H1 (cell line): ENCODE data around the gene HLA-DRB1. TPM values are rescaled to one million over a fixed set of nuclear protein-coding genes. Genes with fewer than 3 reads are reported as not detected.

Source experiments
- CTCF ChIA-PET: fragments of 300-600 bp; sonication (Branson Sonifier 250); formaldehyde crosslinking; loops from one replicate; lab custom pipeline; 2021; ENCODE audit not compliant: partially characterized antibody; lab: Charles Lee
- POLR2A ChIA-PET: fragments of 300-600 bp; sonication (Branson Sonifier 250); formaldehyde crosslinking; loops from one replicate; lab custom pipeline; 2021; ENCODE audit warnings: inconsistent platforms; ENCODE audit not compliant: partially characterized antibody; lab: Charles Lee
- DNase-seq, 2 experiments: peaks; one replicate each; pipeline versions ENCODE4 v3.0.0 to v3.0.0-alpha.2; 2010 to 2022; ENCODE audit warnings: low spot score in 2 of 2, low read depth in 1 of 2, mixed read lengths in 1 of 2
- FAIRE-seq: peaks from 2 replicates; lab custom pipeline; 2011; peaks lifted over from hg19 to GRCh38; lab: Jason Lieb, UNC
- H2AFZ ChIP-seq: 2 replicates; pipeline ENCODE4 v1.8.1; 2012; ENCODE audit warnings: low read length, inconsistent platforms
- H2AK5ac ChIP-seq: 2 replicates; pipeline ENCODE4 v1.6.1; 2013; ENCODE audit warnings: low read depth, low read length
- H2BK120ac ChIP-seq: replicated peaks from 2 replicates; pipeline ENCODE3; 2013; ENCODE audit warnings: low read depth, low read length, inconsistent platforms
- H2BK12ac ChIP-seq: 2 replicates; pipeline ENCODE4 v1.6.1; 2013; ENCODE audit warnings: low read depth, low read length
- H2BK15ac ChIP-seq: 2 replicates; pipeline ENCODE4 v1.6.1; 2013; ENCODE audit warnings: low read length
- H2BK20ac ChIP-seq: 2 replicates; pipeline ENCODE4 v1.6.1; 2013; ENCODE audit warnings: low read length
- H2BK5ac ChIP-seq: 2 replicates; pipeline ENCODE4 v1.6.1; 2013; ENCODE audit warnings: low read depth, low read length
- H3K14ac ChIP-seq: 2 replicates; pipeline ENCODE4 v1.6.1; 2013; ENCODE audit warnings: inconsistent platforms; ENCODE audit not compliant: insufficient read length
- H3K18ac ChIP-seq: 2 replicates; pipeline ENCODE4 v1.6.1; 2013; ENCODE audit warnings: low read length; ENCODE audit errors: extremely low read depth
- H3K23ac ChIP-seq: 2 replicates; pipeline ENCODE4 v1.6.1; 2013; ENCODE audit warnings: inconsistent platforms; ENCODE audit not compliant: insufficient read length
- H3K23me2 ChIP-seq: 2 replicates; pipeline ENCODE4 v1.6.1; 2013; ENCODE audit warnings: low read depth, low read length
- H3K27ac ChIP-seq: 2 replicates; pipeline ENCODE4 v1.6.1; 2011; ENCODE audit warnings: low read depth, low read length, inconsistent platforms
- H3K27me3 ChIP-seq, 4 experiments: replicated peaks in 1 of 4; 1 replicate in 1 of 4; 2 replicates in 3 of 4; pipeline versions ENCODE4 v1.6.1 to v1.8.1; 2011 to 2013; ENCODE audit warnings: low read length in 3 of 4, mild to moderate bottlenecking in 3 of 4, inconsistent platforms in 2 of 4, mixed read lengths in 2 of 4, moderate library complexity in 1 of 4; ENCODE audit not compliant: control insufficient read depth in 3 of 4, insufficient read depth in 3 of 4; ENCODE audit errors: extremely low read depth in 1 of 4
- H3K36me3 ChIP-seq, 4 experiments: 2 replicates each; pipeline versions ENCODE4 v1.6.1 to v1.8.1; 2011 to 2013; ENCODE audit warnings: mild to moderate bottlenecking in 4 of 4, low read length in 3 of 4, moderate library complexity in 2 of 4, control low read depth in 1 of 4, inconsistent platforms in 1 of 4; ENCODE audit not compliant: insufficient read depth in 4 of 4, control insufficient read depth in 2 of 4
- H3K4ac ChIP-seq: replicated peaks from 2 replicates; pipeline ENCODE3; 2013; ENCODE audit warnings: low read length, low read depth, mixed read lengths, inconsistent platforms; ENCODE audit not compliant: insufficient read length
- H3K4me1 ChIP-seq, 4 experiments: replicated peaks in 1 of 4; 1 replicate in 1 of 4; 2 replicates in 3 of 4; pipeline versions ENCODE4 v1.6.1 to v1.8.1; 2011 to 2013; ENCODE audit warnings: low read length in 3 of 4, inconsistent platforms in 2 of 4, mixed read lengths in 1 of 4; ENCODE audit not compliant: insufficient read depth in 4 of 4, control insufficient read depth in 3 of 4
- H3K4me2 ChIP-seq, 2 experiments: 2 replicates each; pipeline versions ENCODE4 v1.6.1 to v1.8.1; 2011 to 2013; ENCODE audit warnings: low read depth in 2 of 2, low read length in 2 of 2, control low read depth in 1 of 2, inconsistent platforms in 1 of 2, mild to moderate bottlenecking in 1 of 2; ENCODE audit not compliant: insufficient read depth in 1 of 2
- H3K4me3 ChIP-seq, 4 experiments: fragments of 200-600, 300-600 bp in 1 of 4; sonication (generic), shearing (Covaris generic), sonication (Bioruptor Twin) in 1 of 4; 2 replicates each; pipeline versions ENCODE4 v1.5.1 to v1.8.1; 2011 to 2016; ENCODE audit warnings: low read length in 4 of 4, low read depth in 3 of 4, control low read depth in 2 of 4, inconsistent platforms in 2 of 4, mild to moderate bottlenecking in 2 of 4, mixed read lengths in 1 of 4, moderate library complexity in 1 of 4; ENCODE audit not compliant: insufficient read depth in 2 of 4; ENCODE audit errors: extremely low read depth in 1 of 4
- H3K56ac ChIP-seq: replicated peaks from 2 replicates; pipeline ENCODE3; 2013; ENCODE audit warnings: low read depth, mild to moderate bottlenecking, mixed read lengths, low read length, inconsistent platforms; ENCODE audit not compliant: insufficient read length
- H3K79me1 ChIP-seq: 2 replicates; pipeline ENCODE4 v1.6.1; 2013; ENCODE audit warnings: low read depth, low read length, control low read depth
- H3K79me2 ChIP-seq, 2 experiments: 2 replicates each; pipeline versions ENCODE4 v1.6.1 to v1.8.1; 2012 to 2013; ENCODE audit warnings: low read length in 2 of 2, mild to moderate bottlenecking in 2 of 2, inconsistent platforms in 1 of 2; ENCODE audit not compliant: insufficient read depth in 2 of 2, control insufficient read depth in 1 of 2
- H3K9ac ChIP-seq, 4 experiments: replicated peaks in 1 of 4; 1 replicate in 1 of 4; 2 replicates in 3 of 4; pipeline versions ENCODE4 v1.6.1 to v1.8.1; 2011 to 2013; ENCODE audit warnings: low read depth in 3 of 4, low read length in 3 of 4, control low read depth in 2 of 4, mild to moderate bottlenecking in 2 of 4, moderate library complexity in 2 of 4, inconsistent platforms in 1 of 4; ENCODE audit errors: extremely low read depth in 1 of 4
- H3K9me3 ChIP-seq, 2 experiments: 2 replicates each; pipeline versions ENCODE4 v1.6.1 to v1.8.1; 2012 to 2013; ENCODE audit warnings: mild to moderate bottlenecking in 2 of 2, moderate library complexity in 2 of 2, control low read depth in 1 of 2, inconsistent platforms in 1 of 2, low read depth in 1 of 2, low read length in 1 of 2, mixed read lengths in 1 of 2; ENCODE audit not compliant: insufficient read depth in 2 of 2
- H4K20me1 ChIP-seq, 2 experiments: replicated peaks in 1 of 2; 2 replicates each; pipeline versions ENCODE3 to v1.8.1; 2011 to 2013; ENCODE audit warnings: inconsistent platforms in 2 of 2, low read length in 2 of 2, mild to moderate bottlenecking in 1 of 2; ENCODE audit not compliant: insufficient read depth in 2 of 2, control insufficient read depth in 1 of 2
- H4K5ac ChIP-seq: 2 replicates; pipeline ENCODE4 v1.6.1; 2013; ENCODE audit warnings: low read length, low read depth, mixed read lengths, inconsistent platforms; ENCODE audit not compliant: insufficient read length
- H4K8ac ChIP-seq: 2 replicates; pipeline ENCODE4 v1.8.0; 2013; ENCODE audit warnings: mild to moderate bottlenecking, moderate library complexity, low read length, inconsistent platforms; ENCODE audit not compliant: insufficient read depth; ENCODE audit errors: extremely low read depth
- H4K91ac ChIP-seq: replicated peaks from 2 replicates; pipeline ENCODE3; 2013; ENCODE audit warnings: low read length, mixed read lengths, inconsistent platforms; ENCODE audit not compliant: insufficient read length
- CHD1 ChIP-seq: IDR thresholded peaks from 2 replicates; pipeline ENCODE4 v1.6.1; 2012; ENCODE audit warnings: low read depth, low read length, improper control_type of control experiment
- CHD2 ChIP-seq: IDR thresholded peaks from 2 replicates; pipeline ENCODE4 v1.6.1; 2012; ENCODE audit warnings: low read length, improper control_type of control experiment
- KDM5A ChIP-seq: fragments of 200-600 bp; IDR thresholded peaks from 2 replicates; pipeline ENCODE4 v1.7.1; 2012; ENCODE audit warnings: mild to moderate bottlenecking, low read length, inconsistent platforms, mixed read lengths
- POU5F1 ChIP-seq: IDR thresholded peaks from 2 replicates; pipeline ENCODE4 v1.6.1; 2011; ENCODE audit warnings: low read depth, mild to moderate bottlenecking, low read length, moderate library complexity
- TEAD4 ChIP-seq: IDR thresholded peaks from 2 replicates; pipeline ENCODE4 v1.6.1; 2012; ENCODE audit warnings: low read depth, low read length, inconsistent platforms, mixed read lengths
- WGBS, 2 experiments: shearing (Covaris generic) in 1 of 2; methylation state at CpG; one replicate each; pipeline versions ENCODE4 v1.1.6 to v1.1.7; 2013 to 2015; ENCODE audit warnings: low lambda C conversion rate in 2 of 2, mixed read lengths in 2 of 2, inconsistent platforms in 1 of 2, low coverage in 1 of 2, missing lambda C conversion rate in 1 of 2; ENCODE audit not compliant: insufficient replicate concordance in 2 of 2, insufficient coverage in 1 of 2, insufficient read length in 1 of 2; ENCODE audit errors: extremely low coverage in 1 of 2, missing lambda C conversion rate in 1 of 2; 5-methylcytosine and 5-hydroxymethylcytosine counted together
- polyA plus RNA-seq, 7 experiments: library from polyadenylated mRNA; depleted of rRNA in 3 of 7; stranded (reverse) in 5 of 7; unstranded in 2 of 7; fragments of >200 nt in 5 of 7; fragments of 200-250 nt in 2 of 7; gene quantifications; 1 replicate in 5 of 7; 2 replicates in 1 of 7; 4 replicates in 1 of 7; pipeline versions ENCODE4 v1.2.1 to v1.2.3, GENCODE V29; 2011 to 2013; ENCODE audit warnings: missing spikeins in 2 of 7, mixed read lengths in 2 of 7
- total RNA-seq: library from RNA; stranded (reverse); fragmentation: NEBNext Ultra II Directional; extraction: Animal tissue kit (Norgen Biotek cat#: 25700); gene quantifications from 2 replicates; pipeline ENCODE4 v1.2.1, GENCODE V29; 2021
- TF ChIP-seq, protein P1 (sequence below): IDR thresholded peaks from 2 replicates; pipeline ENCODE4 v1.6.1; 2012; ENCODE audit warnings: low read length, inconsistent platforms

Gene HLA-DRB1
- total and polyA plus RNA-seq, 2 of the 8 experiments (the other 6 are each of a cell fraction or from before 2014, with no cell fraction given) = 6.7 to 7.5 TPM

DNA sequence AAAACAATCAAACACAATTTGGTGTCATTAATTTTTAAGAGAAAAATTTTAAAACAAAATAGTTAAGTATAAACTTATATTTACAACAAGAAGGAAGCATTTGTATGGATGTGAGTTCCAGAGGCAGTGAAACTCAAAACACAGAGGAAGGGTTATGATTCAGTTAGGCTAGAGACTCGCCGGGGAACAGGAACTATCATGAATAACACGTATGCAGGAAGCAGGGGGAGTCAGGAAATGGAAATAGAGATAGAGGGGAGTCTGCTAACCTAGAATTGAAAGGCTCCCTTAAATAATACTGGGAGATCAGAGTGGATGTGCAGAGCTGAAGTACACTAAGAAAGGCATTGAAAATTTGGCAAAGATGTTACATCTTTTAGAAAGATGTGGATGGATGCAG, 14.2 kb upstream of the HLA-DRB1 start:
- Histone ChIP-seq H3K79me2 (no peaks in the 10 kb centered on the region), H3K9ac (no peak overlapping the region), H3K56ac (no peak overlapping the region), H2AFZ (no peak overlapping the region), H2BK120ac (no peak overlapping the region), H3K27ac (no peak overlapping the region), H3K18ac (no peak overlapping the region), H3K4me2 (no peak overlapping the region), H3K23ac (no peak overlapping the region), H2BK15ac (no peak overlapping the region), H3K27me3 (no peaks in the 10 kb centered on the region), H3K4ac (no peak overlapping the region), H2BK5ac (no peak overlapping the region), H3K79me1 (no peaks in the 10 kb centered on the region), H2BK12ac (no peak overlapping the region), H3K23me2 (no peaks in the 10 kb centered on the region), H4K8ac (no peak overlapping the region), H4K5ac (no peak overlapping the region), H4K91ac (no peak overlapping the region), H2BK20ac (no peak overlapping the region), H4K20me1 (no peaks in the 10 kb centered on the region), H2AK5ac (no peak overlapping the region), H3K4me1 (no peaks in the 10 kb centered on the region), H3K36me3 (no peaks in the 10 kb centered on the region), H3K9me3 (no peaks in the 10 kb centered on the region), H3K14ac (no peak overlapping the region), H3K4me3 (no peak overlapping the region)
- no peak for FAIRE-seq
- TF ChIP-seq TEAD4 (no peak), CHD2 (no peak), CHD1 (no peak), KDM5A (no peak), POU5F1 (no peak)
- TF ChIP-seq, protein P1, sequence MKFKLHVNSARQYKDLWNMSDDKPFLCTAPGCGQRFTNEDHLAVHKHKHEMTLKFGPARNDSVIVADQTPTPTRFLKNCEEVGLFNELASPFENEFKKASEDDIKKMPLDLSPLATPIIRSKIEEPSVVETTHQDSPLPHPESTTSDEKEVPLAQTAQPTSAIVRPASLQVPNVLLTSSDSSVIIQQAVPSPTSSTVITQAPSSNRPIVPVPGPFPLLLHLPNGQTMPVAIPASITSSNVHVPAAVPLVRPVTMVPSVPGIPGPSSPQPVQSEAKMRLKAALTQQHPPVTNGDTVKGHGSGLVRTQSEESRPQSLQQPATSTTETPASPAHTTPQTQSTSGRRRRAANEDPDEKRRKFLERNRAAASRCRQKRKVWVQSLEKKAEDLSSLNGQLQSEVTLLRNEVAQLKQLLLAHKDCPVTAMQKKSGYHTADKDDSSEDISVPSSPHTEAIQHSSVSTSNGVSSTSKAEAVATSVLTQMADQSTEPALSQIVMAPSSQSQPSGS = no peak
- WGBS, 2 experiments = 70% methylated on average over 3 of the region's 3 CpGs; no CpG with 5 or more reads in 1 of the 2 experiments
- no peak for DNase-seq
- ChIA-PET POLR2A (no interaction called here), CTCF (no interaction called here)
